HFFc6 (cell line): Measurements from ENCODE around the gene SF3B3. TPM values are rescaled to one million over a fixed set of nuclear protein-coding genes. Genes with fewer than 3 reads are reported as not detected.

Experiments
- DNase-seq: peaks from one replicate; pipeline ENCODE4 v3.0.0-alpha.2; 2018
- H3K27ac Mint-ChIP-seq: 2 replicates; pipeline ENCODE4 v1.8.0; 2020; ENCODE audit warnings: mild to moderate bottlenecking, mixed read lengths
- H3K27me3 Mint-ChIP-seq: 2 replicates; pipeline ENCODE4 v1.8.0; 2021; ENCODE audit warnings: mild to moderate bottlenecking, moderate library complexity, mixed read lengths; ENCODE audit not compliant: insufficient read depth
- H3K36me3 Mint-ChIP-seq: 2 replicates; pipeline ENCODE4 v1.8.0; 2021; ENCODE audit warnings: low read depth, mixed read lengths
- H3K4me1 Mint-ChIP-seq: 2 replicates; pipeline ENCODE4 v1.8.0; 2020; ENCODE audit warnings: low read depth, mixed read lengths
- H3K4me3 Mint-ChIP-seq: 2 replicates; pipeline ENCODE4 v1.8.0; 2020; ENCODE audit warnings: mild to moderate bottlenecking, moderate library complexity, mixed read lengths
- H3K9me3 Mint-ChIP-seq: 2 replicates; pipeline ENCODE4 v1.8.0; 2020; ENCODE audit warnings: mild to moderate bottlenecking, mixed read lengths
- CTCF ChIP-seq: fragments of 200-600 bp; sonication (generic); IDR thresholded peaks from 2 replicates; pipeline ENCODE4 v1.5.0; 2021; ENCODE audit warnings: antibody characterized with exemption, mild to moderate bottlenecking
- total RNA-seq, 6 experiments: library from RNA; stranded (reverse); fragmentation: NEBNext Ultra II Directional; extraction: Animal tissue kit (Norgen Biotek cat#: 25700); gene quantifications; 2 replicates in 1 of 6; 3 replicates in 5 of 6; pipeline ENCODE4 v1.2.3, GENCODE V29; 2021

Gene SF3B3
- total RNA-seq, 6 experiments from 2014 or later: 289 to 358 (median 312) TPM

GRCh38 chr16:70556063-70556462, 32.4 kb downstream of the SF3B3 start:
- no peak for DNase-seq
- peak overlapping the region; percentile 42; the same call in 1 of the 2 replicates for H3K27ac Mint-ChIP-seq
- no peaks in the 10 kb centered on the region for H3K9me3 Mint-ChIP-seq
- H3K4me1 Mint-ChIP-seq: peaks cover 37% of the 10 kb centered on the region
- peaks cover 44% of the 10 kb centered on the region for H3K36me3 Mint-ChIP-seq
- H3K27me3 Mint-ChIP-seq: no peaks in the 10 kb centered on the region
- no peak for TF ChIP-seq CTCF
- H3K4me3 Mint-ChIP-seq: no peak overlapping the region

GRCh38 chr16:70561623-70562022, 38.0 kb downstream of the SF3B3 start:
- no peak for TF ChIP-seq CTCF
- no peak for DNase-seq
- H3K27me3 Mint-ChIP-seq: no peaks in the 10 kb centered on the region; the same call in 1 of the 2 replicates
- H3K36me3 Mint-ChIP-seq: peaks cover 42% of the 10 kb centered on the region
- no peak overlapping the region for H3K4me3 Mint-ChIP-seq
- no peaks in the 10 kb centered on the region for H3K4me1 Mint-ChIP-seq
- H3K27ac Mint-ChIP-seq: no peak overlapping the region
- H3K9me3 Mint-ChIP-seq: no peaks in the 10 kb centered on the region

- H3K4me3 Mint-ChIP-seq: no peak overlapping the region
- DNase-seq: no peak
- H3K4me1 Mint-ChIP-seq: no peaks in the 10 kb centered on the region
- H3K27me3 Mint-ChIP-seq: no peaks in the 10 kb centered on the region; the same call in 1 of the 2 replicates
- peaks cover 41% of the 10 kb centered on the region for H3K36me3 Mint-ChIP-seq
- no peak overlapping the region for H3K27ac Mint-ChIP-seq
- TF ChIP-seq CTCF: no peak
- H3K9me3 Mint-ChIP-seq: no peaks in the 10 kb centered on the region
Measured at GRCh38 chr16:70563636-70564035, 40.0 kb downstream of the SF3B3 start.

GRCh38 chr16:70565053-70565452, 41.4 kb downstream of the SF3B3 start:
- TF ChIP-seq CTCF: no peak
- no peak overlapping the region for H3K27ac Mint-ChIP-seq
- H3K27me3 Mint-ChIP-seq: no peaks in the 10 kb centered on the region; the same call in 1 of the 2 replicates
- no peaks in the 10 kb centered on the region for H3K9me3 Mint-ChIP-seq
- DNase-seq: no peak
- no peaks in the 10 kb centered on the region for H3K4me1 Mint-ChIP-seq
- H3K36me3 Mint-ChIP-seq: peaks cover 40% of the 10 kb centered on the region
- H3K4me3 Mint-ChIP-seq: no peak overlapping the region

GRCh38 chr16:70568601-70569237, 45.1 kb downstream of the SF3B3 start:
- no peak overlapping the region for H3K4me3 Mint-ChIP-seq

More at GRCh38 chr16:70568601-70569237, 45.1 kb downstream of the SF3B3 start:
- H3K27me3 Mint-ChIP-seq: no peaks in the 10 kb centered on the region; the same call in none of the 2 replicates
- peaks cover 32% of the 10 kb centered on the region for H3K4me1 Mint-ChIP-seq
- H3K9me3 Mint-ChIP-seq: no peaks in the 10 kb centered on the region
- no peak for DNase-seq
- no peak overlapping the region for H3K27ac Mint-ChIP-seq
- H3K36me3 Mint-ChIP-seq: peaks cover 64% of the 10 kb centered on the region
- no peak for TF ChIP-seq CTCF
